ENCODE results near the gene SPTBN5. TPM values are rescaled to one million over a fixed set of nuclear protein-coding genes. Genes with fewer than 3 reads are reported as not detected.

SPTBN5 gene
- total RNA-seq, 1 experiment from 2014 or later = 2.1 TPM

DNA sequence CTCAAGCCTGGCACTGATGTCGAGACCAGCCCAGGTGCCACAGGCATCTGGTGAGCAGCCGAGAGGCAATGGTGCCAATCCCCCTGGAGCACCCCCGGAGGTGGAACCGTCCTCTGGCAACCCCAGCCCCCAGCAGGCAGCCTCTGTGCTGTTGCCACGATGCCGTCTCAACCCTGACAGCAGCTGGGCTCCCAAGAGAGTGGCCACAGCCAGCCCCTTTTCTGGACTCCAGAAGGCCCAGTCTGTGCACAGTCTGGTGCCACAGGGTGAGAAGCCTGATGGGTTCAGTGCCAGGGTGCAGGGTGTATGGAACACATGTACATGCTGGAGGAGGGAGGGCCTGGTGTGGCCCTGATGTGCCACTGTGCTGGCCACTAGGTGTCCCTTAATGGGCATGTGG lies 70.9 kb downstream of the SPTBN5 start:
- Histone ChIP-seq H3K27me3 (ENCODE audit: control insufficient read depth, insufficient read depth, low read length) (no peaks in the 10 kb centered on the region), H3K27ac (ENCODE audit: low read length) (no peak overlapping the region), H3K36me3 (ENCODE audit: control insufficient read depth, insufficient read depth, low read length) (peaks cover 2% of the 10 kb centered on the region; the same call in 1 of the 2 replicates), H3K9me3 (ENCODE audit: control insufficient read depth, insufficient read depth, low read depth, low read length) (no peaks in the 10 kb centered on the region), H3K4me1 (ENCODE audit: control insufficient read depth, insufficient read depth, low read length) (no peaks in the 10 kb centered on the region), H3K4me3 (ENCODE audit: low read depth in 2 of 2, low read length in 2 of 2) (no peak overlapping the region)
- POLR2A ChIA-PET = no interaction called here
- intact Hi-C loops (cut with micrococcal nuclease; ENCODE audit: unreplicated experiment) = no loop called here
- CTCF ChIA-PET = interaction anchor here (0.8 to 1.5 kb wide), 2 partner anchors 46 to 82 kb away, joined by 4 read pairs; no protein-coding TSS in a partner anchor
- TF ChIP-seq TCF7L2 (IDR thresholded peaks at IDR 0.05; ENCODE audit: low read depth, low read length) (no peak), CTCF (IDR thresholded peaks at IDR 0.05) (no peak), REST (IDR thresholded peaks at IDR 0.05; ENCODE audit: insufficient read depth in 1 of 2, low read depth in 2 of 2, low read length in 1 of 2) (no peak), SIN3A (IDR thresholded peaks at IDR 0.05; ENCODE audit: borderline replicate concordance, insufficient read depth, low read depth, low read length) (no peak), POLR2AphosphoS5 (IDR thresholded peaks at IDR 0.05; ENCODE audit: low read depth, low read length) (no peak)
- BruUV-seq (replicated peaks) = no TSS peak
- ATAC-seq = no peak
- DNase-seq (ENCODE audit: low read depth, low spot score) = no peak
- in situ Hi-C loops (cut with HindIII; ENCODE audit: low pct_unique_long_range_greater_than_20kb, low sequenced_read_pairs) = no loop called here

- in situ Hi-C loops (cut with HindIII; ENCODE audit: low pct_unique_long_range_greater_than_20kb, low sequenced_read_pairs) = no loop called here
- intact Hi-C loops (cut with micrococcal nuclease; ENCODE audit: unreplicated experiment) = no loop called here
- DNase-seq (ENCODE audit: low read depth, low spot score) (no peak), ATAC-seq (no peak)
- no peak for TF ChIP-seq POLR2AphosphoS5 (IDR thresholded peaks at IDR 0.05; ENCODE audit: low read depth, low read length)
- TF ChIP-seq TCF7L2 (IDR thresholded peaks at IDR 0.05; ENCODE audit: low read depth, low read length) = no peak
- TF ChIP-seq REST (IDR thresholded peaks at IDR 0.05; ENCODE audit: insufficient read depth in 1 of 2, low read depth in 2 of 2, low read length in 1 of 2) = no peak
- TF ChIP-seq CTCF (IDR thresholded peaks at IDR 0.05) = no peak
- TF ChIP-seq SIN3A (IDR thresholded peaks at IDR 0.05; ENCODE audit: borderline replicate concordance, insufficient read depth, low read depth, low read length) = no peak
- Histone ChIP-seq H3K4me3 (ENCODE audit: low read depth in 2 of 2, low read length in 2 of 2) (no peak overlapping the region), H3K27me3 (ENCODE audit: control insufficient read depth, insufficient read depth, low read length) (no peaks in the 10 kb centered on the region), H3K27ac (ENCODE audit: low read length) (no peak overlapping the region), H3K36me3 (ENCODE audit: control insufficient read depth, insufficient read depth, low read length) (peaks cover 2% of the 10 kb centered on the region; the same call in 1 of the 2 replicates), H3K4me1 (ENCODE audit: control insufficient read depth, insufficient read depth, low read length) (no peaks in the 10 kb centered on the region), H3K9me3 (ENCODE audit: control insufficient read depth, insufficient read depth, low read depth, low read length) (no peaks in the 10 kb centered on the region)
- CTCF ChIA-PET = interaction anchor here (1.5 kb wide), 1 partner anchor 82 kb away, joined by 4 read pairs; no protein-coding TSS in a partner anchor
- POLR2A ChIA-PET = no interaction called here
- BruUV-seq (replicated peaks) = no TSS peak
Observed at GRCh38 chr15:41822471-41822870, 71.4 kb downstream of the SPTBN5 start.
